HEK293 (cell line): ENCODE measurements around the gene PLEKHA7.

Experiments used
- CTCF ChIA-PET: fragments of 350-600 bp; formaldehyde crosslinking; extraction: SDS; loops from one replicate; lab custom pipeline; 2021; ENCODE audit warnings: antibody characterized with exemption; lab: Yijun Ruan, JAX
- POLR2A ChIA-PET: fragments of 300-600 bp; formaldehyde crosslinking; extraction: SDS; loops from one replicate; lab custom pipeline; 2020; ENCODE audit warnings: antibody characterized with exemption, inconsistent platforms; lab: Yijun Ruan, JAX
- H3K27ac ChIP-seq: fragments of 200-500 bp; sonication (Bioruptor generic); 2 replicates; pipeline ENCODE4 v1.5.1; 2014; ENCODE audit warnings: low read depth, low read length, control low read depth, inconsistent platforms; ENCODE audit errors: extremely low read depth
- H3K36me3 ChIP-seq, 2 experiments: fragments of 200-500 bp in 1 of 2; sonication (Bioruptor generic) in 1 of 2; 1 replicate in 1 of 2; 2 replicates in 1 of 2; pipeline ENCODE4 v1.5.1; 2014 to 2017; ENCODE audit warnings: inconsistent platforms in 2 of 2, low read length in 2 of 2; ENCODE audit not compliant: control insufficient read depth in 2 of 2, insufficient read depth in 1 of 2
- H3K4me1 ChIP-seq: fragments of 200-500 bp; sonication (Bioruptor generic); 2 replicates; pipeline ENCODE4 v1.5.1; 2014; ENCODE audit warnings: mild to moderate bottlenecking, low read length, inconsistent platforms; ENCODE audit not compliant: control insufficient read depth, insufficient read depth
- H3K4me3 ChIP-seq: 2 replicates; pipeline ENCODE4 v1.5.1; 2011; ENCODE audit warnings: low read depth, mild to moderate bottlenecking, control low read depth, low read length, moderate library complexity
- H3K9me3 ChIP-seq: fragments of 200-500 bp; sonication (Bioruptor generic); 2 replicates; pipeline ENCODE4 v1.5.1; 2014; ENCODE audit warnings: low read depth, low read length, inconsistent platforms; ENCODE audit not compliant: control insufficient read depth, insufficient read depth
- ELK4 ChIP-seq: IDR thresholded peaks from 2 replicates; pipeline ENCODE4 v1.6.1; 2011; ENCODE audit warnings: mild to moderate bottlenecking, low read depth, low read length, borderline replicate concordance
- KLF8 ChIP-seq: fragments of 450-650 bp; formaldehyde crosslinking; IDR thresholded peaks from 2 replicates; pipeline ENCODE4 v1.5.1; 2016; ENCODE audit warnings: missing biosample characterization, missing genetic modification characterization
- PATZ1 ChIP-seq: fragments of 450-650 bp; formaldehyde crosslinking; IDR thresholded peaks from 2 replicates; pipeline ENCODE4 v1.5.1; 2016; ENCODE audit warnings: missing biosample characterization, missing genetic modification characterization
- SP7 ChIP-seq: fragments of 450-650 bp; formaldehyde crosslinking; IDR thresholded peaks from 2 replicates; pipeline ENCODE4 v1.5.1; 2016; ENCODE audit warnings: missing biosample characterization, missing genetic modification characterization
- TRIM28 ChIP-seq: IDR thresholded peaks from 2 replicates; pipeline ENCODE4 v1.6.1; 2011; ENCODE audit warnings: low read length, control low read depth, borderline replicate concordance
- WT1 ChIP-seq: fragments of 450-650 bp; formaldehyde crosslinking; IDR thresholded peaks from 2 replicates; pipeline ENCODE4 v1.5.1; 2016; ENCODE audit warnings: missing biosample characterization, missing genetic modification characterization
- ZBTB10 ChIP-seq: fragments of 450-650 bp; formaldehyde crosslinking; IDR thresholded peaks from 2 replicates; pipeline ENCODE4 v1.5.1; 2016; ENCODE audit warnings: missing biosample characterization, missing genetic modification characterization
- ZBTB7A ChIP-seq: fragments of 450-650 bp; formaldehyde crosslinking; IDR thresholded peaks from 2 replicates; pipeline ENCODE4 v1.5.1; 2016; ENCODE audit warnings: low read depth, missing biosample characterization, missing genetic modification characterization
- ZFP69B ChIP-seq: fragments of 450-650 bp; formaldehyde crosslinking; IDR thresholded peaks from 2 replicates; pipeline ENCODE4 v1.5.1; 2016; ENCODE audit warnings: missing biosample characterization, missing genetic modification characterization
- ZNF133 ChIP-seq: fragments of 450-650 bp; formaldehyde crosslinking; IDR thresholded peaks from 2 replicates; pipeline ENCODE4 v1.5.1; 2016; ENCODE audit warnings: missing biosample characterization, missing genetic modification characterization
- ZNF146 ChIP-seq: fragments of 450-650 bp; formaldehyde crosslinking; IDR thresholded peaks from 2 replicates; pipeline ENCODE4 v1.5.1; 2016; ENCODE audit warnings: missing biosample characterization, missing genetic modification characterization
- ZNF2 ChIP-seq: fragments of 450-650 bp; formaldehyde crosslinking; IDR thresholded peaks from 2 replicates; pipeline ENCODE4 v1.5.1; 2016; ENCODE audit warnings: missing biosample characterization, missing genetic modification characterization
- ZNF266 ChIP-seq: fragments of 450-650 bp; formaldehyde crosslinking; IDR thresholded peaks from 2 replicates; pipeline ENCODE4 v1.5.1; 2016; ENCODE audit warnings: missing biosample characterization, missing genetic modification characterization, low read depth
- ZNF510 ChIP-seq: fragments of 450-650 bp; formaldehyde crosslinking; IDR thresholded peaks from 2 replicates; pipeline ENCODE4 v1.5.1; 2018; ENCODE audit warnings: mild to moderate bottlenecking, missing genetic modification characterization, missing biosample characterization; ENCODE audit not compliant: insufficient replicate concordance
- ZNF513 ChIP-seq: fragments of 450-650 bp; IDR thresholded peaks from 2 replicates; pipeline ENCODE4 v1.5.1; 2018; ENCODE audit warnings: missing biosample characterization, missing genetic modification characterization
- ZNF561 ChIP-seq: fragments of 450-650 bp; IDR thresholded peaks from 2 replicates; pipeline ENCODE4 v1.5.1; 2018; ENCODE audit warnings: missing biosample characterization, missing genetic modification characterization, borderline replicate concordance
- ZNF76 ChIP-seq: fragments of 450-650 bp; formaldehyde crosslinking; IDR thresholded peaks from 2 replicates; pipeline ENCODE4; 2016; ENCODE audit warnings: low read depth, missing biosample characterization, missing genetic modification characterization, borderline replicate concordance
- ZNF791 ChIP-seq: fragments of 450-650 bp; formaldehyde crosslinking; IDR thresholded peaks from 2 replicates; pipeline ENCODE4 v1.5.1; 2016; ENCODE audit warnings: missing biosample characterization, missing genetic modification characterization
- ZNF830 ChIP-seq: fragments of 450-650 bp; IDR thresholded peaks from 2 replicates; pipeline ENCODE4 v1.5.0; 2018; ENCODE audit warnings: missing biosample characterization, missing genetic modification characterization, low read depth, mild to moderate bottlenecking, moderate library complexity

PLEKHA7 gene

GRCh38 chr11:16772141-16772512 lies 242.1 kb downstream of the PLEKHA7 start:
- H3K9me3 ChIP-seq: no peaks in the 10 kb centered on the region
- POLR2A ChIA-PET: no interaction called here
- TF ChIP-seq ZNF266 (tag by site-specific recombination) (no peak), ELK4 (no peak), WT1 (no peak), ZNF76 (tag by site-specific recombination) (no peak), ZNF791 (tag by site-specific recombination) (no peak), TRIM28 (no peak)
- no peak overlapping the region for H3K27ac ChIP-seq
- no peaks in the 10 kb centered on the region for H3K36me3 ChIP-seq
- CTCF ChIA-PET: interaction anchor here (0.6 to 4.7 kb wide), 4 partner anchors 14 to 129 kb away, joined by 3 to 32 read pairs (median 4); no protein-coding TSS in a partner anchor
- no peak overlapping the region for H3K4me3 ChIP-seq
- H3K4me1 ChIP-seq: no peaks in the 10 kb centered on the region

GRCh38 chr11:16771350-16772140 lies 242.7 kb downstream of the PLEKHA7 start:
- no peak for TF ChIP-seq ZNF2 (tag by site-specific recombination)
- no peak for TF ChIP-seq PATZ1 (tag by site-specific recombination)
- no peak for TF ChIP-seq ZBTB10 (tag by site-specific recombination)
- Histone ChIP-seq H3K36me3 (no peaks in the 10 kb centered on the region), H3K9me3 (no peaks in the 10 kb centered on the region), H3K27ac (no peak overlapping the region), H3K4me1 (no peaks in the 10 kb centered on the region), H3K4me3 (no peak overlapping the region)
- CTCF ChIA-PET: interaction anchor here (0.7 to 4.7 kb wide), 3 partner anchors 14 to 130 kb away, joined by 3 to 32 read pairs (median 5); no protein-coding TSS in a partner anchor
- POLR2A ChIA-PET: no interaction called here

GRCh38 chr11:16770016-16770415 lies 244.2 kb downstream of the PLEKHA7 start:
- H3K27ac ChIP-seq: no peak overlapping the region
- no peak overlapping the region for H3K4me3 ChIP-seq
- ChIA-PET CTCF (interaction anchor here (0.7 to 1.8 kb wide), 2 partner anchors 16 to 120 kb away, joined by 3 to 9 read pairs; no protein-coding TSS in a partner anchor), POLR2A (no interaction called here)
- H3K36me3 ChIP-seq: no peaks in the 10 kb centered on the region
- H3K9me3 ChIP-seq: no peaks in the 10 kb centered on the region
- H3K4me1 ChIP-seq: no peaks in the 10 kb centered on the region
- TF ChIP-seq KLF8 (tag by site-specific recombination): no peak
- no peak for TF ChIP-seq ZNF513 (tag by site-specific recombination)
- TF ChIP-seq ZNF561 (tag by site-specific recombination): no peak
- TF ChIP-seq ZNF133 (tag by site-specific recombination): no peak
- no peak for TF ChIP-seq ZNF510 (tag by site-specific recombination)
- TF ChIP-seq ZNF146 (tag by site-specific recombination): no peak
- no peak for TF ChIP-seq ZBTB7A (tag by site-specific recombination)
- TF ChIP-seq ELK4: no peak
- TF ChIP-seq ZFP69B (tag by site-specific recombination): no peak
- TF ChIP-seq ZNF830 (tag by site-specific recombination): no peak
- no peak for TF ChIP-seq SP7
